ENCODE data around the gene CCNYL1.
"Not testable (repeated sequence)": the region's sequence is repeated elsewhere in the genome, so short reads cannot be mapped to it uniquely, and the experiment has no call there.

The CCNYL1 gene

DNA sequence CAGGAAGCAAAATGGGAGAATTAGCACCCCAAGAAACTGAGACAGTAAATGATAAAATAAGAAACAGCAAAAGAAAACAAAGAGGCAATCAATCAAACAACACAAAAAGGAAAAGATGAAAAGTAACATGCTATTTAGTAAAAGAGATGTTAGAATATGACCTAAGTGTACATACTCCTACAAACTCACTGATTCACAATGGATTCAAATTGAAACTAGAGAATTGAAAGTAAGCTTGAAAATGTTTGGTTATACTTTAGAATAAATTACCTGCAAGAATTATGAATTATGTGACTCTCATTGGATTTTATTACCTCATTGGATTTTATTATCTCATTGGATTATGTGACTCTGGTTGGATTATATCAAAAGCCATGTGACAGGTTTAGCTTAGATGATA, 22.8 kb upstream of the CCNYL1 start:
- no peak for DNase-seq (ENCODE audit: low read depth)
- no peak overlapping the region for H3K4me3 ChIP-seq (replicated peaks; ENCODE audit: low read depth, low read length)
- TF ChIP-seq, protein P1, sequence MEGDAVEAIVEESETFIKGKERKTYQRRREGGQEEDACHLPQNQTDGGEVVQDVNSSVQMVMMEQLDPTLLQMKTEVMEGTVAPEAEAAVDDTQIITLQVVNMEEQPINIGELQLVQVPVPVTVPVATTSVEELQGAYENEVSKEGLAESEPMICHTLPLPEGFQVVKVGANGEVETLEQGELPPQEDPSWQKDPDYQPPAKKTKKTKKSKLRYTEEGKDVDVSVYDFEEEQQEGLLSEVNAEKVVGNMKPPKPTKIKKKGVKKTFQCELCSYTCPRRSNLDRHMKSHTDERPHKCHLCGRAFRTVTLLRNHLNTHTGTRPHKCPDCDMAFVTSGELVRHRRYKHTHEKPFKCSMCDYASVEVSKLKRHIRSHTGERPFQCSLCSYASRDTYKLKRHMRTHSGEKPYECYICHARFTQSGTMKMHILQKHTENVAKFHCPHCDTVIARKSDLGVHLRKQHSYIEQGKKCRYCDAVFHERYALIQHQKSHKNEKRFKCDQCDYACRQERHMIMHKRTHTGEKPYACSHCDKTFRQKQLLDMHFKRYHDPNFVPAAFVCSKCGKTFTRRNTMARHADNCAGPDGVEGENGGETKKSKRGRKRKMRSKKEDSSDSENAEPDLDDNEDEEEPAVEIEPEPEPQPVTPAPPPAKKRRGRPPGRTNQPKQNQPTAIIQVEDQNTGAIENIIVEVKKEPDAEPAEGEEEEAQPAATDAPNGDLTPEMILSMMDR (IDR thresholded peaks at IDR 0.05; ENCODE audit: low read length, missing control alignments): no peak

DNA sequence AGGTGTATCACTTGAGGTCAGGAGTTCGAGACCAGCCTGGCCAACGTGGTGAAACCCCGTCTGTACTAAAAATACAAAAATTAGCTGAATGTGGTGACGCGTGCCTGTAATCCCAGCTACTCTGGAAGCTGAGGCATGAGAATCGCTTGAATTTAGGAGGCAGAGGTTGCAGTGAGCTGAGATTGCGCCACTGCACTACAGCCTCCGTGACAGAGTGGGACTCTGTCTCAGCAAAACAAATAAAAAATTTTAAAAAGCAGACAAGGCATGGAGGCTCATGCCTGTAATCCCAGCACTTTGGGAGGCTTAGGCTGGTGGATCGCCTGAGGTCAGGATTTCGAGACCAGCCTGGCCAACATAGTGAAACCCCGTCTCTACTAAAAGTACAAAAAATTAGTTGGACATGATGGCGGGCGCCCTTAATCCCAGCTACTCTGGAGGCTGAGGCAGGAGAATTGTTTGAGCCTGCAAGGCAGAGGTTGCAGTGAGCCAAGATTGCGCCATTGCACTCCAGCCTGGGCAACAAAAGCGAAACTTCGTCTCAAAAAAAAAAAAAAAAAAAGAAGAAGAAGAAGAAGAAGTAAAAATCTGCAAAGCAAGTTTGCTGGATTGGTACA, 20.5 kb upstream of the CCNYL1 start:
- not testable (repeated sequence) for H3K4me3 ChIP-seq (replicated peaks; ENCODE audit: low read depth, low read length); DNase-seq (ENCODE audit: low read depth)

- DNase-seq (ENCODE audit: low read depth): no peak
- no peak overlapping the region for H3K4me3 ChIP-seq (replicated peaks; ENCODE audit: low read depth, low read length)
- TF ChIP-seq, protein P1 (IDR thresholded peaks at IDR 0.05; ENCODE audit: low read length, missing control alignments): peak; percentile 35
Measured at GRCh38 chr2:207692206-207693065, 19.0 kb upstream of the CCNYL1 start.

DNA sequence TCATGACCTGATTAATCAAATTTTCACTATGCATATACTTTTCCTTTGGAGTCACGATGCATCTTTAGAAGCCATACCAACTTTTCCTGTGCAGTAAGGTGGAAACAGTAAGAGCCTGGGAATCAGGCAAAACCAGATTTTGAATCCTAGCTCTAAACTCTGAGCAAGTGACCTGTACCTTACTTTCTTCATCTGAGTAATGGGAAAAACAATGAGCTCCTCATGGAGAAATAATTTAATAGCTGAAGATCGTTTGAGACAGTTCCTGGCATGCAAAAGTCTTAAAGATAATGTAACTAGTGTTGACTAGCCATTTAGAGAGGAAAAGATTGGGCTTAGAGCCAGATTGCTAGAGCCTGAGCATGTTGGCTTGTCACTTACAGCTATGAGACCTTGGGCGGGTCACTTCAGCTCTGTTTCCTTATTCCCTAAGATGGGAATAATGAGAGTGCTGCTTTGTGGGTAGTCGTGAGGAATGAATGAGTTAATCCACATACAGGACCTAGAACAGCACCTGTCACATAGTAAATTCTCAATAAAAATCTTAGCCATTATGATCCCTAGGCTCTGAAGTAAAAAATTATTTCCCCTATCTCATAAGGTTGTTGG, 17.7 kb upstream of the CCNYL1 start:
- TF ChIP-seq, protein P1 (IDR thresholded peaks at IDR 0.05; ENCODE audit: low read length, missing control alignments): no peak
- no peak for DNase-seq (ENCODE audit: low read depth)
- H3K4me3 ChIP-seq (replicated peaks; ENCODE audit: low read depth, low read length): no peak overlapping the region

- TF ChIP-seq, protein P1 (IDR thresholded peaks at IDR 0.05; ENCODE audit: low read length, missing control alignments): no peak
- no peak overlapping the region for H3K4me3 ChIP-seq (replicated peaks; ENCODE audit: low read depth, low read length)
- peak; percentile 22 for DNase-seq (ENCODE audit: low read depth)
Measured at GRCh38 chr2:207694811-207695281, 16.6 kb upstream of the CCNYL1 start.

- no peak overlapping the region for H3K4me3 ChIP-seq (replicated peaks; ENCODE audit: low read depth, low read length)
- TF ChIP-seq, protein P1 (IDR thresholded peaks at IDR 0.05; ENCODE audit: low read length, missing control alignments): no peak
- DNase-seq (ENCODE audit: low read depth): no peak
Measured at GRCh38 chr2:207695293-207695692, 16.1 kb upstream of the CCNYL1 start.

GRCh38 chr2:207696911-207697310, 14.5 kb upstream of the CCNYL1 start:
- not testable (repeated sequence) for DNase-seq (ENCODE audit: low read depth); H3K4me3 ChIP-seq (replicated peaks; ENCODE audit: low read depth, low read length)
